Measurements from ENCODE around the gene IL27RA.
A peak's percentile ranks its signal among the peaks of the same experiment; 100 is the strongest.
"Not testable (repeated sequence)": the region's sequence is repeated elsewhere in the genome, so short reads cannot be mapped to it uniquely, and the experiment has no call there.

Gene IL27RA

GRCh38 chr19:14042659-14043608 lies 11.4 kb downstream of the IL27RA start:
- Histone ChIP-seq H3K27ac (ENCODE audit: insufficient read depth in 1 of 2, low read depth in 1 of 2, low read length in 2 of 2, poor library complexity in 1 of 2, severe bottlenecking in 2 of 2) (peak overlapping the region; percentile 61 to 87), H3K36me3 (ENCODE audit: control insufficient read depth in 4 of 4, insufficient read depth in 4 of 4, low read length in 3 of 4) (peaks cover 5 to 37% (median 20%) of the 10 kb centered on the region in 4 experiments)
- not testable (repeated sequence) for H3K4me1 ChIP-seq (ENCODE audit: control extremely low read depth in 1 of 4, control insufficient read depth in 4 of 4, insufficient read depth in 4 of 4, low read length in 3 of 4); H3K9me3 ChIP-seq (ENCODE audit: control extremely low read depth in 1 of 5, control insufficient read depth in 4 of 5, insufficient read depth in 2 of 5, low read depth in 1 of 5, low read length in 4 of 5); H3K27me3 ChIP-seq (replicated peaks in 2 of 5; ENCODE audit: control insufficient read depth in 4 of 5, insufficient read depth in 5 of 5, low read length in 4 of 5); H3K4me3 ChIP-seq (ENCODE audit: control insufficient read depth in 1 of 7, extremely low read depth in 1 of 7, insufficient read depth in 4 of 7, low read depth in 2 of 7, low read length in 6 of 7)
- peak; percentile 84 to 87 (median 86) for DNase-seq
- ChIA-PET CTCF (interaction anchor here (0.6 to 2.9 kb wide), 24 partner anchors 9 to 298 kb away, joined by 3 to 22 read pairs (median 4); partner anchors contain the start of genes IL27RA and RLN3), POLR2A (interaction anchor here (0.5 to 1.1 kb wide), 5 partner anchors 11 to 359 kb away, joined by 3 to 5 read pairs (median 3); partner anchors contain the start of gene IL27RA)
- 74% methylated on average over 9 of the region's 19 CpGs for WGBS (ENCODE audit: insufficient coverage)

GRCh38 chr19:14047866-14048265 lies 16.3 kb downstream of the IL27RA start:
- DNase-seq; H3K27ac ChIP-seq (ENCODE audit: insufficient read depth in 1 of 2, low read depth in 1 of 2, low read length in 2 of 2, poor library complexity in 1 of 2, severe bottlenecking in 2 of 2); H3K27me3 ChIP-seq (replicated peaks in 2 of 5; ENCODE audit: control insufficient read depth in 4 of 5, insufficient read depth in 5 of 5, low read length in 4 of 5); H3K4me1 ChIP-seq (ENCODE audit: control extremely low read depth in 1 of 4, control insufficient read depth in 4 of 4, insufficient read depth in 4 of 4, low read length in 3 of 4); H3K4me3 ChIP-seq (ENCODE audit: control insufficient read depth in 1 of 7, extremely low read depth in 1 of 7, insufficient read depth in 4 of 7, low read depth in 2 of 7, low read length in 6 of 7); H3K9me3 ChIP-seq (ENCODE audit: control extremely low read depth in 1 of 5, control insufficient read depth in 4 of 5, insufficient read depth in 2 of 5, low read depth in 1 of 5, low read length in 4 of 5); POLR2A ChIA-PET: not testable (repeated sequence)
- WGBS (ENCODE audit: insufficient coverage) = 100% methylated on average over 6 of the region's 10 CpGs
- peaks cover 0 to 52% (median 38%) of the 10 kb centered on the region in 4 experiments for H3K36me3 ChIP-seq (ENCODE audit: control insufficient read depth in 4 of 4, insufficient read depth in 4 of 4, low read length in 3 of 4)
- CTCF ChIA-PET = interaction anchor here (0.8 to 6.3 kb wide), 13 partner anchors 8 to 167 kb away, joined by 3 to 46 read pairs (median 4); partner anchors contain the start of genes IL27RA and PALM3

- DNase-seq = peak; percentile 64 to 79 (median 70)
- H3K36me3 ChIP-seq (ENCODE audit: control insufficient read depth in 4 of 4, insufficient read depth in 4 of 4, low read length in 3 of 4) = peaks cover 0 to 59% (median 38%) of the 10 kb centered on the region in 4 experiments
- WGBS (ENCODE audit: insufficient coverage) = 100% methylated on average over 2 of the region's 8 CpGs
- no peaks in the 10 kb centered on the region for H3K27me3 ChIP-seq (replicated peaks in 2 of 5; ENCODE audit: control insufficient read depth in 4 of 5, insufficient read depth in 5 of 5, low read length in 4 of 5)
- no peaks in the 10 kb centered on the region for H3K9me3 ChIP-seq (ENCODE audit: control extremely low read depth in 1 of 5, control insufficient read depth in 4 of 5, insufficient read depth in 2 of 5, low read depth in 1 of 5, low read length in 4 of 5)
- H3K4me3 ChIP-seq (ENCODE audit: control insufficient read depth in 1 of 7, extremely low read depth in 1 of 7, insufficient read depth in 4 of 7, low read depth in 2 of 7, low read length in 6 of 7) = no peak overlapping the region
- ChIA-PET CTCF (interaction anchor here (0.6 to 6.3 kb wide), 17 partner anchors 9 to 370 kb away, joined by 3 to 46 read pairs (median 4); partner anchors contain the start of genes DDX39A, IL27RA and PALM3), POLR2A (no interaction called here)
- H3K4me1 ChIP-seq (ENCODE audit: control extremely low read depth in 1 of 4, control insufficient read depth in 4 of 4, insufficient read depth in 4 of 4, low read length in 3 of 4) = peaks cover 0 to 3% (median 1%) of the 10 kb centered on the region in 4 experiments
- H3K27ac ChIP-seq (ENCODE audit: insufficient read depth in 1 of 2, low read depth in 1 of 2, low read length in 2 of 2, poor library complexity in 1 of 2, severe bottlenecking in 2 of 2) = no peak overlapping the region
Measured at GRCh38 chr19:14048443-14049153, 17.0 kb downstream of the IL27RA start.

- DNase-seq = no peak
- no peaks in the 10 kb centered on the region for H3K9me3 ChIP-seq (ENCODE audit: control extremely low read depth in 1 of 5, control insufficient read depth in 4 of 5, insufficient read depth in 2 of 5, low read depth in 1 of 5, low read length in 4 of 5)
- H3K27ac ChIP-seq (ENCODE audit: insufficient read depth in 1 of 2, low read depth in 1 of 2, low read length in 2 of 2, poor library complexity in 1 of 2, severe bottlenecking in 2 of 2) = no peak overlapping the region
- POLR2A ChIA-PET = interaction anchor here (0.6 kb wide), 1 partner anchor 18 kb away, joined by 3 read pairs; no protein-coding TSS in a partner anchor
- peaks cover 0 to 3% (median 3%) of the 10 kb centered on the region in 4 experiments for H3K4me1 ChIP-seq (ENCODE audit: control extremely low read depth in 1 of 4, control insufficient read depth in 4 of 4, insufficient read depth in 4 of 4, low read length in 3 of 4)
- peaks cover 0 to 54% (median 37%) of the 10 kb centered on the region in 4 experiments for H3K36me3 ChIP-seq (ENCODE audit: control insufficient read depth in 4 of 4, insufficient read depth in 4 of 4, low read length in 3 of 4)
- H3K4me3 ChIP-seq (ENCODE audit: control insufficient read depth in 1 of 7, extremely low read depth in 1 of 7, insufficient read depth in 4 of 7, low read depth in 2 of 7, low read length in 6 of 7) = no peak overlapping the region
- CTCF ChIA-PET = interaction anchor here (1.0 to 6.3 kb wide), 5 partner anchors 10 to 169 kb away, joined by 3 to 46 read pairs (median 5); partner anchors contain the start of gene PALM3
- no CpG with 5 or more reads among the region's 4 CpGs for WGBS (ENCODE audit: insufficient coverage)
- H3K27me3 ChIP-seq (replicated peaks in 2 of 5; ENCODE audit: control insufficient read depth in 4 of 5, insufficient read depth in 5 of 5, low read length in 4 of 5) = peaks cover 0 to 4% (median 0%) of the 10 kb centered on the region in 5 experiments
Measured at GRCh38 chr19:14050512-14050911, 18.9 kb downstream of the IL27RA start.

- H3K27me3 ChIP-seq (replicated peaks in 2 of 5; ENCODE audit: control insufficient read depth in 4 of 5, insufficient read depth in 5 of 5, low read length in 4 of 5); H3K4me3 ChIP-seq (ENCODE audit: control insufficient read depth in 1 of 7, extremely low read depth in 1 of 7, insufficient read depth in 4 of 7, low read depth in 2 of 7, low read length in 6 of 7); H3K9me3 ChIP-seq (ENCODE audit: control extremely low read depth in 1 of 5, control insufficient read depth in 4 of 5, insufficient read depth in 2 of 5, low read depth in 1 of 5, low read length in 4 of 5); DNase-seq; H3K27ac ChIP-seq (ENCODE audit: insufficient read depth in 1 of 2, low read depth in 1 of 2, low read length in 2 of 2, poor library complexity in 1 of 2, severe bottlenecking in 2 of 2); H3K4me1 ChIP-seq (ENCODE audit: control extremely low read depth in 1 of 4, control insufficient read depth in 4 of 4, insufficient read depth in 4 of 4, low read length in 3 of 4): not testable (repeated sequence)
- H3K36me3 ChIP-seq (ENCODE audit: control insufficient read depth in 4 of 4, insufficient read depth in 4 of 4, low read length in 3 of 4) = peaks cover 0 to 52% (median 36%) of the 10 kb centered on the region in 4 experiments
- POLR2A ChIA-PET = interaction anchor here (0.6 kb wide), 1 partner anchor 18 kb away, joined by 3 read pairs; no protein-coding TSS in a partner anchor
- CTCF ChIA-PET = interaction anchor here (0.6 to 6.3 kb wide), 6 partner anchors 8 to 158 kb away, joined by 3 to 46 read pairs (median 5); partner anchors contain the start of gene PALM3
- WGBS (ENCODE audit: insufficient coverage) = 96% methylated on average over 8 of the region's 11 CpGs
Measured at GRCh38 chr19:14050961-14051360, 19.4 kb downstream of the IL27RA start.

- POLR2A ChIA-PET = interaction anchor here (0.6 kb wide), 1 partner anchor 121 kb away, joined by 3 read pairs; no protein-coding TSS in a partner anchor
- 85% methylated on average over 3 of the region's 9 CpGs for WGBS (ENCODE audit: insufficient coverage)
- CTCF ChIA-PET = interaction anchor here (1.3 to 6.3 kb wide), 5 partner anchors 8 to 134 kb away, joined by 3 to 46 read pairs (median 7); partner anchors contain the start of gene PALM3
Measured at GRCh38 chr19:14051980-14052379, 20.4 kb downstream of the IL27RA start.

More at GRCh38 chr19:14051980-14052379, 20.4 kb downstream of the IL27RA start:
- Histone ChIP-seq H3K4me3 (ENCODE audit: control insufficient read depth in 1 of 7, extremely low read depth in 1 of 7, insufficient read depth in 4 of 7, low read depth in 2 of 7, low read length in 6 of 7) (no peak overlapping the region), H3K36me3 (ENCODE audit: control insufficient read depth in 4 of 4, insufficient read depth in 4 of 4, low read length in 3 of 4) (peaks cover 0 to 47% (median 31%) of the 10 kb centered on the region in 4 experiments), H3K27me3 (replicated peaks in 2 of 5; ENCODE audit: control insufficient read depth in 4 of 5, insufficient read depth in 5 of 5, low read length in 4 of 5) (peaks cover 0 to 14% (median 0%) of the 10 kb centered on the region in 5 experiments), H3K27ac (ENCODE audit: insufficient read depth in 1 of 2, low read depth in 1 of 2, low read length in 2 of 2, poor library complexity in 1 of 2, severe bottlenecking in 2 of 2) (no peak overlapping the region), H3K4me1 (ENCODE audit: control extremely low read depth in 1 of 4, control insufficient read depth in 4 of 4, insufficient read depth in 4 of 4, low read length in 3 of 4) (peaks cover 0 to 3% (median 2%) of the 10 kb centered on the region in 4 experiments), H3K9me3 (ENCODE audit: control extremely low read depth in 1 of 5, control insufficient read depth in 4 of 5, insufficient read depth in 2 of 5, low read depth in 1 of 5, low read length in 4 of 5) (no peaks in the 10 kb centered on the region)
- DNase-seq = no peak

All from common myeloid progenitor, CD34-positive (primary cell).